ENCODE results near the gene DMD. TPM values are rescaled to one million over a fixed set of nuclear protein-coding genes. Genes with fewer than 3 reads are reported as not detected.
"Not testable (repeated sequence)": the region's sequence is repeated elsewhere in the genome, so short reads cannot be mapped to it uniquely, and the experiment has no call there.

The DMD gene
- total and polyA plus RNA-seq, 4 donors, result 19.9 to 260 (median 111) TPM

DNA sequence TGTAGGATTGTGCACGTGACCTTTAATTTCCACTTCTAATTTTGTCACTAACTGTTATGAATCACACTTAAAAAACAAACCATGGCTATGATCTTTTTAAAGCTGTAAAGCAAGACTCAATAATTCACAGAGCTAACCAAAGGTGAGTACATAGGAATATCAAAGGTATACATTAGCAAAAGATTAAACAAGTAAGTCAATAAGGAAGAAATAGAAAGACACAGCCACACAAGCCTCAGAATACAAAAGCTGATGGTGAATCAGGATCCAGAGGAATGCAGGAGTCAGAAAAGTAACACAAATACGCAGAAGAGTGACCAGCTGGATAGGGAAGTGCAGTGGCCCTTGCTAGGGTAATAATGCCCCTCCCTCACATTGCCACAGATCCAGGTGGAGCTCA is 943.6 kb downstream of the DMD start:
- Histone ChIP-seq H3K4me1 (ENCODE audit: control insufficient read depth in 1 of 2, insufficient read depth in 2 of 2, low read length in 2 of 2) (no peaks in the 10 kb centered on the region), H3K27me3 (ENCODE audit: control insufficient read depth in 1 of 2, insufficient read depth in 2 of 2, low read length in 1 of 2) (no peaks in the 10 kb centered on the region), H3K27ac (ENCODE audit: low read depth in 1 of 2, low read length in 2 of 2) (no peak overlapping the region), H3K9me3 (ENCODE audit: control insufficient read depth, low read length) (no peaks in the 10 kb centered on the region), H3K36me3 (ENCODE audit: control insufficient read depth in 1 of 2, insufficient read depth in 2 of 2, low read length in 1 of 2) (no peaks in the 10 kb centered on the region), H3K4me3 (ENCODE audit: low read length in 2 of 2) (no peak overlapping the region)
- no peak for DNase-seq
- 9 to 47% methylated on average over 2 of the region's 2 CpGs for WGBS, 2 donors
- ATAC-seq (ENCODE audit: low FRiP score), result no peak
- intact Hi-C loops (cut with DNase I), result no loop called here

DNA sequence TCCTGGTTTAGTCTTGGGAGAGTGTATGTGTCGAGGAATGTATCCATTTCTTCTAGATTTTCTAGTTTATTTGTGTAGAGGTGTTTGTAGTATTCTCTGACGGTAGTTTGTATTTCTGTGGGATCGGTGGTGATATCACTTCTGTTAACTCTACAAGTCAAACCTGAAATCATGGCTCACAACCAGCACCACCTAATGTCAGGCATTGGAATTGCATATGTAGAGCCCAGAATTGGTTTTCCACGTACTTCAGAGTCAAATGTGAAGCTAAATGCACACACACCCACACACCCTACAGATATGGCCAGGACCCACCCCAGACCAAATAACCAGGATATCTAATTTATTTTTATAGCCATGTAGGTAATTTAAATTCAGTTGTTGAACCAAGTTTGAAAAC is 964.7 kb downstream of the DMD start:
- not testable (repeated sequence) for H3K4me1 ChIP-seq (ENCODE audit: control insufficient read depth in 1 of 2, insufficient read depth in 2 of 2, low read length in 2 of 2); ATAC-seq (ENCODE audit: low FRiP score); H3K4me3 ChIP-seq (ENCODE audit: low read length in 2 of 2); H3K9me3 ChIP-seq (ENCODE audit: control insufficient read depth, low read length); H3K27ac ChIP-seq (ENCODE audit: low read depth in 1 of 2, low read length in 2 of 2); H3K27me3 ChIP-seq (ENCODE audit: control insufficient read depth in 1 of 2, insufficient read depth in 2 of 2, low read length in 1 of 2); DNase-seq; H3K36me3 ChIP-seq (ENCODE audit: control insufficient read depth in 1 of 2, insufficient read depth in 2 of 2, low read length in 1 of 2)
- WGBS, 2 donors, result 63 to 70% methylated on average over 4 of the region's 4 CpGs
- intact Hi-C loops (cut with DNase I), result loop anchor here in 1 of 2 donors (10.0 kb wide), 1 partner anchor 62 kb away; no protein-coding TSS in a partner anchor

GRCh38 chrX:32195611-32196010 is 1015.7 kb downstream of the DMD start:
- Histone ChIP-seq H3K4me3 (ENCODE audit: low read length in 2 of 2) (no peak overlapping the region), H3K27ac (ENCODE audit: low read depth in 1 of 2, low read length in 2 of 2) (no peak overlapping the region), H3K4me1 (ENCODE audit: control insufficient read depth in 1 of 2, insufficient read depth in 2 of 2, low read length in 2 of 2) (no peaks in the 10 kb centered on the region), H3K9me3 (ENCODE audit: control insufficient read depth, low read length) (no peaks in the 10 kb centered on the region), H3K36me3 (ENCODE audit: control insufficient read depth in 1 of 2, insufficient read depth in 2 of 2, low read length in 1 of 2) (no peaks in the 10 kb centered on the region), H3K27me3 (ENCODE audit: control insufficient read depth in 1 of 2, insufficient read depth in 2 of 2, low read length in 1 of 2) (no peaks in the 10 kb centered on the region)
- DNase-seq, result no peak
- no peak for ATAC-seq (ENCODE audit: low FRiP score)
- intact Hi-C loops (cut with DNase I), result no loop called here
- 43 to 75% methylated on average over 2 of the region's 2 CpGs for WGBS, 2 donors

- intact Hi-C loops (cut with DNase I), result no loop called here
- H3K4me3 ChIP-seq (ENCODE audit: low read length in 2 of 2), result no peak overlapping the region
- 84 to 86% methylated on average over 6 of the region's 6 CpGs for WGBS, 2 donors
Observed at GRCh38 chrX:32191316-32191715, 1020.0 kb downstream of the DMD start.

GRCh38 chrX:32185160-32185559 is 1026.2 kb downstream of the DMD start:
- 64 to 82% methylated on average over 2 of the region's 2 CpGs for whole genome bisulfite sequencing, 2 donors
- intact Hi-C loops (cut with DNase I), result loop anchor here in 1 of 2 donors (10.0 kb wide), 1 partner anchor 60 kb away; no protein-coding TSS in a partner anchor

More at GRCh38 chrX:32191316-32191715, 1020.0 kb downstream of the DMD start:
- DNase-seq, result no peak
- H3K27ac ChIP-seq (ENCODE audit: low read depth in 1 of 2, low read length in 2 of 2), result no peak overlapping the region
- no peaks in the 10 kb centered on the region for H3K36me3 ChIP-seq (ENCODE audit: control insufficient read depth in 1 of 2, insufficient read depth in 2 of 2, low read length in 1 of 2)
- no peaks in the 10 kb centered on the region for H3K4me1 ChIP-seq (ENCODE audit: control insufficient read depth in 1 of 2, insufficient read depth in 2 of 2, low read length in 2 of 2)
- no peaks in the 10 kb centered on the region for H3K9me3 ChIP-seq (ENCODE audit: control insufficient read depth, low read length)
- no peak for ATAC-seq (ENCODE audit: low FRiP score)
- no peaks in the 10 kb centered on the region for H3K27me3 ChIP-seq (ENCODE audit: control insufficient read depth in 1 of 2, insufficient read depth in 2 of 2, low read length in 1 of 2)

GRCh38 chrX:32183066-32183465 is 1028.3 kb downstream of the DMD start:
- intact Hi-C loops (cut with DNase I), result loop anchor here in 1 of 2 donors (10.0 kb wide), 1 partner anchor 62 kb away; no protein-coding TSS in a partner anchor
- no peaks in the 10 kb centered on the region for H3K36me3 ChIP-seq (ENCODE audit: control insufficient read depth in 1 of 2, insufficient read depth in 2 of 2, low read length in 1 of 2)
- ATAC-seq (ENCODE audit: low FRiP score) (no peak), DNase-seq (no peak)
- no peak overlapping the region for H3K27ac ChIP-seq (ENCODE audit: low read depth in 1 of 2, low read length in 2 of 2)
- H3K27me3 ChIP-seq (ENCODE audit: control insufficient read depth in 1 of 2, insufficient read depth in 2 of 2, low read length in 1 of 2), result no peaks in the 10 kb centered on the region
- H3K4me3 ChIP-seq (ENCODE audit: low read length in 2 of 2), result no peak overlapping the region
- no peaks in the 10 kb centered on the region for H3K9me3 ChIP-seq (ENCODE audit: control insufficient read depth, low read length)
- H3K4me1 ChIP-seq (ENCODE audit: control insufficient read depth in 1 of 2, insufficient read depth in 2 of 2, low read length in 2 of 2), result no peaks in the 10 kb centered on the region

More at GRCh38 chrX:32185160-32185559, 1026.2 kb downstream of the DMD start:
- no peak for DNase-seq
- Histone ChIP-seq H3K36me3 (ENCODE audit: control insufficient read depth in 1 of 2, insufficient read depth in 2 of 2, low read length in 1 of 2) (no peaks in the 10 kb centered on the region), H3K4me3 (ENCODE audit: low read length in 2 of 2) (no peak overlapping the region), H3K27me3 (ENCODE audit: control insufficient read depth in 1 of 2, insufficient read depth in 2 of 2, low read length in 1 of 2) (no peaks in the 10 kb centered on the region), H3K27ac (ENCODE audit: low read depth in 1 of 2, low read length in 2 of 2) (no peak overlapping the region), H3K9me3 (ENCODE audit: control insufficient read depth, low read length) (no peaks in the 10 kb centered on the region), H3K4me1 (ENCODE audit: control insufficient read depth in 1 of 2, insufficient read depth in 2 of 2, low read length in 2 of 2) (no peaks in the 10 kb centered on the region)
- ATAC-seq (ENCODE audit: low FRiP score), result no peak

GRCh38 chrX:32176510-32176909 is 1034.8 kb downstream of the DMD start:
- Histone ChIP-seq H3K4me1 (ENCODE audit: control insufficient read depth in 1 of 2, insufficient read depth in 2 of 2, low read length in 2 of 2) (no peaks in the 10 kb centered on the region), H3K27me3 (ENCODE audit: control insufficient read depth in 1 of 2, insufficient read depth in 2 of 2, low read length in 1 of 2) (no peaks in the 10 kb centered on the region), H3K9me3 (ENCODE audit: control insufficient read depth, low read length) (no peaks in the 10 kb centered on the region), H3K27ac (ENCODE audit: low read depth in 1 of 2, low read length in 2 of 2) (no peak overlapping the region), H3K36me3 (ENCODE audit: control insufficient read depth in 1 of 2, insufficient read depth in 2 of 2, low read length in 1 of 2) (no peaks in the 10 kb centered on the region), H3K4me3 (ENCODE audit: low read length in 2 of 2) (no peak overlapping the region)
- no peak for DNase-seq
- WGBS, 2 donors, result 84 to 98% methylated on average over 5 of the region's 5 CpGs
- intact Hi-C loops (cut with DNase I), result no loop called here
- no peak for ATAC-seq (ENCODE audit: low FRiP score)

- no peaks in the 10 kb centered on the region for H3K36me3 ChIP-seq (ENCODE audit: control insufficient read depth in 1 of 2, insufficient read depth in 2 of 2, low read length in 1 of 2)
- DNase-seq (no peak), ATAC-seq (ENCODE audit: low FRiP score) (no peak)
- no peaks in the 10 kb centered on the region for H3K9me3 ChIP-seq (ENCODE audit: control insufficient read depth, low read length)
- no peak overlapping the region for H3K4me3 ChIP-seq (ENCODE audit: low read length in 2 of 2)
- no peaks in the 10 kb centered on the region for H3K27me3 ChIP-seq (ENCODE audit: control insufficient read depth in 1 of 2, insufficient read depth in 2 of 2, low read length in 1 of 2)
- intact Hi-C loops (cut with DNase I), result no loop called here
- H3K4me1 ChIP-seq (ENCODE audit: control insufficient read depth in 1 of 2, insufficient read depth in 2 of 2, low read length in 2 of 2), result no peaks in the 10 kb centered on the region
- 69 to 94% methylated on average over 3 of the region's 3 CpGs for WGBS, 2 donors
- H3K27ac ChIP-seq (ENCODE audit: low read depth in 1 of 2, low read length in 2 of 2), result no peak overlapping the region
Observed at GRCh38 chrX:32170481-32170880, 1040.9 kb downstream of the DMD start.

GRCh38 chrX:32155044-32155638 is 1056.2 kb downstream of the DMD start:
- H3K4me3 ChIP-seq (ENCODE audit: low read length in 2 of 2), result no peak overlapping the region
- H3K36me3 ChIP-seq (ENCODE audit: control insufficient read depth in 1 of 2, insufficient read depth in 2 of 2, low read length in 1 of 2), result no peaks in the 10 kb centered on the region
- 4 to 21% methylated on average over 5 of the region's 5 CpGs for WGBS, 2 donors
- no peaks in the 10 kb centered on the region for H3K27me3 ChIP-seq (ENCODE audit: control insufficient read depth in 1 of 2, insufficient read depth in 2 of 2, low read length in 1 of 2)
- H3K4me1 ChIP-seq (ENCODE audit: control insufficient read depth in 1 of 2, insufficient read depth in 2 of 2, low read length in 2 of 2), result no peaks in the 10 kb centered on the region
- H3K27ac ChIP-seq (ENCODE audit: low read depth in 1 of 2, low read length in 2 of 2), result no peak overlapping the region
- intact Hi-C loops (cut with DNase I), result no loop called here
- H3K9me3 ChIP-seq (ENCODE audit: control insufficient read depth, low read length), result no peaks in the 10 kb centered on the region
- DNase-seq (no peak), ATAC-seq (ENCODE audit: low FRiP score) (no peak)

All from aorta (tissue), 5 donors.